HG03025 (cell line): ENCODE results near the gene GFRA1.

Experiments
- ATAC-seq: cut with Tn5 transposase; IDR thresholded peaks from one replicate; pipeline ENCODE4 v1.9.1; 2021; ENCODE audit warnings: mild to moderate bottlenecking, moderate library complexity; ENCODE audit not compliant: unreplicated experiment, low FRiP score

Gene GFRA1

DNA sequence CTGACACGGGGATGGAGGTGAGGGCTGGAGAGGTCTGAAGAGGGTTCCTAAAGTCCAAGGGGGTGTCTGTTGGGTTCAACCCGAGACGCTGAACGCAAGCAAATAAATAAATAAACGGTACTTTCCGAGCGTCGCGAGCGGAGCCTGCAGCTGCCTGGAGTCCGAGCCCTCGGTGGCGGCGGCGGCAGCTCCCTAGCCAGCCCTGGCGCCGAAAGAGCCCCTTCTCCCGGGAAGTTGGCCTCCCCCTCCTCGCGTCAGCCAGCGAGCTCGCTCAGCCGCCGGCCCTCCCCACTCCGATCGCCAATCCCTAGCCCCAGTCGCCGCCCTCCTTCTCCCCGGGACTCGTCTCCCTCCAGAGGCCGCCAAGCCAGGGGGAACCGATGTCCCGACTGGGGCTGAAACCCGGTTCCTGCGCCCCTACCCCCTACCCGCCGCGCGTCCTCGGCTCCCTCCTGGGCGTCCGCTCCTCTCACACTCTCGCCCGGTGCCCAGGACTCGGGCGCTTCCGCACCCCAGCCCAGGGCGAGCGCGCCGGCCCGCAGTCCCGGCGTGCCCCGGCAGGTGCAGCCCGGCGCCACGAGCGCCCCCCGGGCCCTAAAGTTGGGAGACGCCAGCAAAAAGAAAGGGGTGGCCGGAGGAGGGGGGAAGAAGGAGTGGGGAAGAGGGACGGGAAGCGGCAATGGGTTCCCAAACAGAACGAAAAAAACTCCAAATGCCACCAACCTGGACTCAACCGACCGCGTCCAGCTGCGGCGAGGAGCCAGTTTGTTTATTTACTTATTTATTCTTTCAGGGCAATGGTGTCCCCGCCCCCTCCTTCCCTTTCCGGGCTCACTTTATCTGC, at the start of gene GFRA1:
Gene GFRA1, minus strand, starts transcription at position 767 of the 844 bp plus-strand sequence. CDS start 1,177 bp downstream, outside the sequence.
- ATAC-seq = no peak

GRCh38 chr10:116316503-116316902, 43.5 kb upstream of the GFRA1 start:
- ATAC-seq = no peak

- no peak for ATAC-seq
Measured at GRCh38 chr10:116312548-116312947, 39.5 kb upstream of the GFRA1 start.

DNA sequence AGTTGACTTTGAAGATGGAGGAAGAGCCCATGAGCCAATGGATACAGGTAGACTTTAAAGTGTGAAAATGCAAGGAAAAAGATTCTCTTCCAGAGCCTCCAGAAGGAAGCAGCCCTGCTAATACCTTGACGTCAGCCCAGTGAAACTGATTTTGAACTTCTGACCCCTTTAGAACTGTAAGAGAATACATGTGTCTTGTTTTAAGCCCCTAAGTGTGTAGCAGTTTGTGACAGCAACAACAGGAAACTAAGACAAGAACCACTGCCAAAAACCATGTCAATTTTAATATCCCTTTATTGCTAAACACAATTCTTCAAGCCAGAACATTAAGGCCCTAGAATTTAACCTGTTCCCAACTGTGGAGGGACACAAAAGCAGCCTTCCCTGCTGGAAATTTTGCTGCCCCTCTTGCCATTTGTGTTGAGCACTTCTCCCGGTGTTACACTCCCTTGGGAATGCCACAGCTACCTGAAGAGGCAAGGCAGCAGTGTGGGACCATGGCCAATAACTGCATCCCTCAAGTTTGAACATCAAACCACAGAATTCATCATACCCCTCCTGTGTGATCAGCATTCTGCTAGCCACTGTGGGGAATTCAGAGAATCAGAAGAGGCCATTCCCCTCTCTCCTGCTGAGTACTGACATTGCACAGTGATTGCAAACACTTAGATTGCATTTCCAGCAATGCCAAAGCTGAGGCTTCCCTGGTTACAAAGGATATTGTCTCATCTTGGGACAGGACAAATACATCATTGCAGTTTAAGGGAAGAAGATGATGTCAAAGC, 38.9 kb upstream of the GFRA1 start:
- no peak for ATAC-seq

- ATAC-seq = no peak
Measured at GRCh38 chr10:116311016-116311415, 38.0 kb upstream of the GFRA1 start.

GRCh38 chr10:116307455-116307854, 34.4 kb upstream of the GFRA1 start:
- no peak for ATAC-seq

- ATAC-seq = no peak
Measured at GRCh38 chr10:116306847-116307246, 33.8 kb upstream of the GFRA1 start.

- no peak for ATAC-seq
Measured at GRCh38 chr10:116304923-116305322, 31.9 kb upstream of the GFRA1 start.

DNA sequence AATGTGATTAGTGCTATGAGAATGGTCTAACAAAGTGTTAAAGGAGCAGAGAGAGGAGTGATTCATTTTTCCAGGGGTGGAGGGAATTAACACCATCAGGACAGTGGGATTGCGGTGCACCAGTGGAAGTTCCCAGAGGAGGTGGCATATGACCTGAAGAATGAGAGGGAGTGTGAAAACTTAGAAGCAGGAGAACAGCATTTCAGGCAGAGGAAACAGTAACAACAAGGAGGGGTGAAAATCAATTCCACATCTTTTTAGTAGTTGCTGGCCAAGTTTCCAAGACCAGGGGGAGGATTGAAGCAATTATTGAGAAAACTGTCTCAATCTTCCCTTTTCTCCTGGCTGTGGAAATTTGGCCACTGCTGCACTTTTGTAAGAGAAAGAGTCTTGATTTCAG, 27.5 kb upstream of the GFRA1 start:
- no peak for ATAC-seq

DNA sequence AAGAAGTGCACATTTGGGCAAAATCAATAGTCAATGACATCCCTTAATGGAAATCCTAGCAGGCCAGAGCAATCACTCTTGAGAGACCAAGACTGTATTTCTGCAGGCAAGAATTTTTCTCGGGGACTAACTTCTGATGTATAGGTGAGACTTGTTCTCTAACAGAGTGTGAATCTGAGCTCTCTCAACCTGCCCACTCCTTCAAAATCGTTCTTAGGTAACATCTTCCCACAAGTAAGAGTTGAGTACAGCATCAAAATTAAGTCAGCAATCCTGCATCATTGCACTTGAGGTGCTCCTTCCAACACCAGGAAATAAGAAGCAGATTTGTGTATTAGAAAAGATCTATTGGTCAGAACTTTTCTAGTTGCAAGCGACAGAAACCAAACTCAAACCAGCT, 25.6 kb upstream of the GFRA1 start:
- no peak for ATAC-seq

GRCh38 chr10:116296291-116296721, 23.3 kb upstream of the GFRA1 start:
- no peak for ATAC-seq

DNA sequence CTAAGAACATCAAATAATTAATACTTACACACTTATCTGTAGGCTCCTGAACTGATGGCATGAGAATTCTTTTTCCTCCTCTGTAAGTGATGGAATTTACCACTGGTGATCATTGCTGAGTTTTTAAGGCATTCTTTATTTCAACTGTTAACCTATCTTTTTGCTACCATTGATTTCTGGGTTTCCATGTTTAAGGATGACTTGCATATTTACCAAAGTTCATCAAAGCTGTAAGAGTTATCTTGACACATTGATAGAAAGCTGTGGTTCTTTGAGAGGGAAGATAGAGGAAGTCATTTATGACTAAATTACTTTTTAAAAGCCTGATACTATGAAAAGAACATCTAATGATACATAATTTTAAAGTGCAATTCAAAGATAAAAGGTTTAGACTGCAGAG, 19.5 kb upstream of the GFRA1 start:
- ATAC-seq = no peak

DNA sequence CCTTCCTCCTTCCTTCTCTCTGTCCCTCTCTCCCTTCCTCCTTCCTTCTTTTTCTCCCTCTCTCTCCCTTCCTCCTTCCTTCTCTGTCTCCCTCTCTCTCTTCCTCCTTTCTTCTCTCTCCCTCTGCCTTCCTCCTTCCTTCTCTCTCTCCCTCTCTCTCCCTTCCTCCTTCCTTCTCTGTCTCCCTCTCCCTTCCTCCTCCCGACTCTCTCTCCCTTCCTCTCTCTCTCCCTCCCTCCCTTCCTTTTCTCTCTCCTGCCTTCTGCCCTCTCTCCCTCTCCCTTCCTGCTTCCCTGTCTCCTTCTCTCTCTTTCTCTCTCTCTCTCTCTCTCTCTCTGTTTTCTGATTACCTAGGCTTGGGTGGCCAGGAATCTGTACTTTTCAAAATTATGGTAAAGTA, 16.6 kb upstream of the GFRA1 start:
- no peak for ATAC-seq

GRCh38 chr10:116287906-116288501, 15.0 kb upstream of the GFRA1 start:
- ATAC-seq = no peak

GRCh38 chr10:116286626-116287200, 13.7 kb upstream of the GFRA1 start:
- no peak for ATAC-seq

GRCh38 chr10:116281775-116282174, 8.8 kb upstream of the GFRA1 start:
- ATAC-seq = no peak

DNA sequence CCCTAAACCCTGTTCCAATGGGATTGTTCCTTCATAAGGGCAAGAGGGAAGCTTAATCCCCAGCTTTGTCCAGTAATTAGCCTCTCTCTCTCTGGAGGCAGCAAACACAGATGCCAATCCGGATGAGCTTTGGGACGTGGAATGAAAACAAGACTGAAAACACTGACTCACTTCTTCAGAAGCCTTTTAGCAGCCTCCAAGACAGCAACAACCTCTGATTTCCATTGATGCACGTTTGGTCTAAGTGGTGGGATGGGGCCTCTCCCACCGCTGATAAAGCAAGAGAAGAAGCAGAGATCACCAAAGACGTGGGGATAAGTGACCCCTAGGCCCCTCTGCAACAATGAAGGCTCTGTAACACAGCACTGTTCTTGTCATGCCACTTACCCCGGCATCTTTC, 5.8 kb upstream of the GFRA1 start:
- no peak for ATAC-seq

- no peak for ATAC-seq
Measured at GRCh38 chr10:116276981-116277380, 4.0 kb upstream of the GFRA1 start.

DNA sequence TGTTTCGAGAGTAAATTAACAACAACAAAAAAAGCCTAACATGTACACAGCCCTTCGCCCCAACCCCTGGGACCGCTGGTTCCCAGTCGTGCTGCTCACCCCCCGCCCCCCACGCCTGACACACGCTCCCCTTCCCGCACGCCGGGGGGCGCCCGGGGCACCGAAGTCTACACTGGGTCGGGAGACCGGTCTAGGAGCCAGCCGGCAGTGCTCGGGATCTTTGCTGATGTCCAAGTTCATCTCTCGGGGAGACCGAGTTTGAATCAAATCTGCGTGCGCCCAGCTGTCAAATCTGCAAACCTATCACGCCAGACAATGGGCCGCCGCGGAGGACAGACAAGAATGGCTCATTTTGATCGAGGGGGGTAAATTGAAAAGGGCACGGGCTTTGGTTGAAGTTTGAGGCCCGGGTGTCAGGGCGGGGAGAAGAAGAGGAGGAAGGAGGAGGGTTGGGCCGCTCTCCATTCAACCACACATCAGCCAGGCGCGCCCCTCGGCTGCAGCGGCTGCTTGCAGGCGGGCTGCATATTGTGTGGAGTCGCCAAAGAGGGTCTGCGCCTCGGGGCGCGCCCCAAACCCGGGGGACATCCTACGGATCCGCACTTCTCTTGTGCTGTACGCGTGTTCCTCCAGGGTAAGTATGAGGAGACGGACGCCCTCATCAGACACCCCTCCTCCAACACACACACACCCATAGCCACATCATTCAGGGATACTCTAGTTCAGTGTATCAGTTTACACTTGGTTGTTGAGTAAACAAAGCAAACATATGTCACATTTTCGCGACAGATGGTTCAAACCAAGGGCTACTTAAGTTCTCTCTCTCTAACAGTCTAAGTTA, 1.3 kb upstream of the GFRA1 start:
- ATAC-seq = no peak
